ENCODE measurements around the gene GLTPD2.

The GLTPD2 gene

DNA sequence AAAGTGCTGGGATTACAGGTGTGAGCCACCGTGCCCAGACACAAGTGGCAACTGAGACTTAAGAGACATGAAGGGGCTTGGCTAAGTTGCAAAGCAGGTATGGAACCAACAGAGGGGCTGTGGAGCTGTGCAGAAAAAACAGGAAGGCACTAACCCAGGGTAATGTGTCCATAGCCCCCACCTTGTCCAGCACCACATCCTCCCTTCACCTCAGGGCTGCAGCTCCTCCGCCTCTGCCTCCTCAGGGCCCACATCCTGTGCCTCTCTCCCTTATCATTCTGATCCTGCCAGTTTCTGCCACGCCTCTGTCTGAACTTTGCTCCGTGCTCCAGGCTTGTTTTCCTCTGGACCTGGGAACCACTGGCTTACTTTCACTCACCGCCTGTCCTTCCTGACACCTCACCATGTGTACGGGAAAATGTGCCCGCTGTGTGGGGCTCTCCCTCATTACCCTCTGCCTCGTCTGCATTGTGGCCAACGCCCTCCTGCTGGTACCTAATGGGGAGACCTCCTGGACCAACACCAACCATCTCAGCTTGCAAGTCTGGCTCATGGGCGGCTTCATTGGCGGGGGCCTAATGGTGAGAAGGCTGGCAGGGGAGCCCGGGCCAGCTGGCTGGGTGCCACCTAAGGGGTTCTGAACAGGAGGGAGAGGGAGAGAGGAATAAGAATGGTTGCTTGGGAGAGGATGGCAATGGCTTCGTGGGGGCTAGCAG is 17.1 kb upstream of the GLTPD2 start, which contains the start of gene TM4SF5:
Gene TM4SF5 (plus strand): TSS at position 368 of the 716 bp plus-strand sequence. CDS start 37 bp downstream, at position 405.
- no peak for DNase-seq (ENCODE audit: low spot score)

DNA sequence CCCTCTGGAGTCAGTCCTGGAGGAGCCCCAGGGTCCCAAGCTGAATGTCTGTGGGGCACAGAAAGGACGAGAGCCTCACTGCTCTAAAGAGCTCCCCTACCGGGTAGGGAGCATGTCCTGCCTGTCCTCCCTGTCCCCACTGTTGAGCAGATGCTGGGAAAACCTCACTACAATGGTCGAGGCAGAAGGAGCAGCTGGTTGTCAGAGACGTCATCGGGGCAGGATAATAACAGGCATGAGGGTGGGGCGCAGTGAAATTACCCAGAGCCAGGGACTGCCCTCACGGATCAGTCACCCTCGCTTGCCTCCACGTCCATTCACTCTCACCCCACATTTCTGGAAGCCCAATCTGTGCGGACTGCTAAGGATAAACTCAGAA is 16.5 kb upstream of the GLTPD2 start:
- no peak for DNase-seq (ENCODE audit: low spot score)

DNA sequence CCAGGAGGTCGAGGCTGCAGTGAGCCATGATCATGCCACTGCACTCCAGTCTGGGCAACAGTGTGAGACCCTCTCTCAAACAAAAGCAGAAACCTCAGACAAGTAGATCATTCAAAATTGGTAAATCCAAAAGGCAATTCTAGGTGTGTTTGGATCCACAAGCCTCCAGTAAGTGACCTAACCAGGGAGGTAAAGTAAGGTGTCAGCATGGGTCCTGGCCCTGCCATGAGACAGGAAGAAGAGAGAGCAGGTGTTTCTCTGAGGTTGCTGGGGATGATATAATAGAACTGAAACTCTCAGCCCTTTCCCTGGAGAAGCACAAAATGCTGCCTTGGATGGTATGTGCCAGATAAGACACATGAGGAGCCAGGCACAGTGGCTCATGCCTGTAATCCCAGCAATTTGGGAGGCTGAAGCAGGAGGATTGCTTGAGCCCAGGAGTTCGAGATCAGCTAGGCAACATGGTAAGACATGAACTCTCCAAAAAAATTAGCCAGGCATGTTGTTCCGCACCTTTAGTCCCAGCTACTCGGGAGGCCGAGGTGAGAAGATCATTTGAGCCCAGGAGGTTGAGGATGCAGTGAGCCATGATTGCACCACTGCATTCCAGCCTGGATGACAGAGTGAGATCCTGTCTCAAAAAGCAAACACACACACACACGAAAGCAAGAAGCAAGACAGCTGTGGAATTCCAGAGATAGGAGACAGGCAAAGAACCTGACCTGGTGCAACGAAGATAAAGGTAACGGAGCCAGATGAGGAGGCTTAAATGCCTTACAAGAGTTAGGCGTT is 10.6 kb upstream of the GLTPD2 start:
- no peak for DNase-seq (ENCODE audit: low spot score)

DNA sequence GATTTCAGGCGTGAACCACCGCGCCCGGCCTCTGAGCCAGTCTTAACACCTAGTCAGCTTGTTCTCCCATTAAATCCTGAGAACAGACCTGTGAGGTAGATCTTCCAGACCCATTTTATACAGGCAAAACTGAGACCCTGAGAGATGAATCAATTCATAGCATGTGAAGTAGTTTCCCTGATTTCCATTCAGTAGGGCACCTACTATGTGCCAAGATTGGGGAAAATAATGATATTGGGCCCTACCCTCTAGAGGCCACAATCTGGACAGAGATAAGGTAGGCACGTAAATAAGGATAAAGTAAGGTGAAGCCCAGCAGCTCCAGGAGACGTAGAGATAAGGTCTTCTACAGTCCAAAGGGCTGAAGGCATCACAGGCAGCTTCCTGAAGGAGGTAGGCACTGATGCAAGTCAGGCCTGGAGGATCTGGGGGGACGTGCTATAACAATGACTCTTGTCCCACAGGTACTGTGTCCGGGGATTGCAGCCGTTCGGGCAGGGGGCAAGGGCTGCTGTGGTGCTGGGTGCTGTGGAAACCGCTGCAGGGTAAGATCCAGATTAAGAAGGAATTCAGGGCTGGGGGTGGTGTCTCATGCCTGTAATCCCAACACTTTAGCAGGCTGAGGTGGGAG is 8.3 kb upstream of the GLTPD2 start:
- DNase-seq (ENCODE audit: low spot score): no peak

DNA sequence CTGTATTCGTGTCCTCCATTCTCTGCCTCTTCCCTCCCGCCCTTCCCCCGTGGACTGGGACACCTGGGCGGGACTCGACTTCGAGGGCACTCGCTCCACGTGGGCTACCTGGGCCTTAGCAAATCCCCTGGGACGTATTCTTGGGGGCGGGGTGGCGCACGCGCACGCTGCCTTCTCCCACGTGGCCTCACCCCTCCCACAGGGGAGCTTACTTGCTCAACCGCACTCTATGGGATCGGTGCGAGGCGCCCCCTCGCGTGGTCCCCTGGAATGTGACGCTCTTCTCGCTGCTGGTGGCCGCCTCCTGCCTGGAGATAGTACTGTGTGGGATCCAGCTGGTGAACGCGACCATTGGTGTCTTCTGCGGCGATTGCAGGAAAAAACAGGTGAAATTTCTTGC is 6.1 kb upstream of the GLTPD2 start:
- DNase-seq (ENCODE audit: low spot score): no peak

DNA sequence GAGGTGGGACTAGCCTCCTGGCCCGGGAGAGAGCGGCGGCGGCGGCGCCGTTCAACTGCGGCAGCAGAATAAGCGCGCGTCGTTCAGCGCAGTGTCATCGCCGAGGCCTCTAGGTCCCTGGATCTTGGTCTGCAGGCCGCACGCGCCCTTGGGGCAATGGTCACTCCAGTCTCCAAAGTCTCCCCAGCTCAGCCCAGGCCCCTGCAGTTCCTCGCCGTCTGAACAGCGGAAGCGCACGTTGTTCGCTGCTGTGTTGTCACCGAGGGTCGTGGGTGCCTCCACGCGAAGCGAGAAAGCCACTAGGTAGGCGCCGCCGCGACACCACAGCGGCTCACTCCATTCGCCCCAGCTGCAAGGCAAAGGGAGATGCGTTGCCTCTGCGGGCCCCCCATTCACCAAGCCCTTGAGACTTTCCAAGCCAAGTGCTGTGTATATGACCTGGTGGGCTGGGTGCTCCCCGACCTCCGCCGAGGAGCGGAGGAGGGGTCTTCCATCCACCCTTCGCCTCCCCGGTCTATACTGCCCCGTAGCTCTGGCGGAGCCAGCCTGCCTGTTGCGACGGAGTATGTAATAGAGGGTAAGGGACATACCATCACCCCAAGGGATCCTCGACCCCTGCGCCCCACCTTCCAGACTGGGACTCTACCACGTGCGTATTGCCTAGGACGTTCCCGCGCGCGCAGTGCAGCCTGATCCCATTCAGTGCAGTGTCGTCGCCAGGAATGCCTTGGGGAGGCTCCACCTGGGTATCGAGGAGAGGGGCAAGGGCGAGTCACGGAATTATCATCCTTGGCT is 3.3 kb upstream of the GLTPD2 start:
- DNase-seq (ENCODE audit: low spot score): no peak

DNA sequence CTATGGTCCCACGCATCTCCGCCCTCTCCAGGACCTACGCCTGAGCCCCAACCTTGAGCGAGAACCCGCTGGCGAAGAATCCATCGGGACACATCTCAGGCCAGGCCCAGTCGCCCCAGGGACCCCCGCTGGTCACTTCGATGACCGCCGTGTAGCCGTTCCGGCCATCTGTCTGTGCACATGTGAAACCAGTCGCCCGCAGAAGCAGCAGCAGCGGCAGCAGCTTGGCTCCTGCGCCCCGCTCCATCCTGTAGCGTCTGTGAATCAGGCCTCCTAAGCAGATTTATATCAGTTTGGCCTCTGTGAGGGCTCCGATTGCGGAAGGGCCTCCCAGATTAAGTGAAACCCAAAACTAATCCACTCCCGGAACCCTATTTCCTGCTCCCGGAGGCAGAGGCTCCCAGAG is 2.7 kb upstream of the GLTPD2 start, which contains the start of gene VMO1:
Gene VMO1 (minus strand): TSS at position 259 of the 406 bp plus-strand sequence. CDS start 12 bp downstream, at position 247.
- DNase-seq (ENCODE audit: low spot score): no peak

DNA sequence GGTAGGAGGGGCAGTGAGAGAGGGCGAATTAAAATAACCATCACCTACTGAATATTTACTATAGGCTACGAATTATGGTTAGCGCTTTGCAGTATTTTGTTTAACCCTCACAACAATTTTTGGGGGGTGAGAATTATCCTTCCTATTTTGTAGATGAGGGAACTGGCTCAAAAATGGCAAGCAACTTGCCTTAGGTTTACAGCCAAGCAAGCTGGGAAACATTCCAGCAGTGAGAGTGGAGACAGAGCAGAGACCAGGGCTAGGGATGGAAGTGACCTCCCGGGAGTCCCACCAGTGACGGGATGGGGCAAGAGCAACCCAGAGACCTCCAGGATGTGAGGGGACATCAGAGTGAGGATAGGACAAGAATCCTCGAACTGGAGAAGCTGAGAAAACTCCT is 2.2 kb upstream of the GLTPD2 start:
- DNase-seq (ENCODE audit: low spot score): no peak

DNA sequence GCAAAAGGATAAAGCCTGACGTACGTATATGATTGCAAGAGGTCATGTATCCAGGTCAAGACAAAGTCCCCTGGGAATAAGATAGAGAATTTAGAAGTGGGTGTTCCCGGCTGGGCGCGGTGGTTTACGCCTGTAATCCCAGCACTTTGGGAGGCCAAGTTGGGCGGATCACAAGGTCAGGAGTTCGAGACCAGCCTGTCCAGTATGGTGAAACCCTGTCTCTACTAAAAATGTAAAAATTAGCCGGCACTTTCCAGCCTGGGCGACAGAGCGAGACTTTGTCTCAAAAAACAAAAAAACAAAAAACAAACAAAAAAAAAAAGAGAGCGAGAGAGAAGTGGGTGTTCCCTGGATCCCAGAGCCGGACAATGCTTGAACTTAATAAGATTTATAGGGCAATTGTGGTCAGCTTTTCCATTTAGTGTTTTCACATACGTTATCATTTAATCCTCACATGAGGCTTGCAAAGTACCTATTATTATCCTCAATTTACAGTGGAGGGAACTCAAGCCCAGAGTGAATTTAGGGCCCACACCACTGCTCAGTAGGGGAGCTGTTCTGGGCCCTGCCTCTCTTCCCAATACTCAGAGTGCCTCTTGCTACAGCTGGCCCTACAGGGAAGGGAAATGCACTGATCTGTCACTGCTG is 481 bp upstream of the GLTPD2 start:
- no peak for DNase-seq (ENCODE audit: low spot score)

DNA sequence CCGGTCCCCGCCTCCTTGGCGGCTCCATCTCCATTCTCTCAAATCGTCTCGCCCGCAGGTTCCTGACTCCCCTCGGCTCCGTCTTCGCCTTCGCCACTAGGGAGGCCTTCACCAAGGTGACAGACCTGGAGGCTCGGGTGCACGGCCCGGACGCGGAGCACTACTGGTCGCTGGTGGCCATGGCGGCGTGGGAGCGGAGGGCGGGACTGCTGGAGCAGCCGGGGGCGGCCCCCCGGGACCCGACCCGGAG is 862 bp downstream of the GLTPD2 start:
- no peak for DNase-seq (ENCODE audit: low spot score)

DNA sequence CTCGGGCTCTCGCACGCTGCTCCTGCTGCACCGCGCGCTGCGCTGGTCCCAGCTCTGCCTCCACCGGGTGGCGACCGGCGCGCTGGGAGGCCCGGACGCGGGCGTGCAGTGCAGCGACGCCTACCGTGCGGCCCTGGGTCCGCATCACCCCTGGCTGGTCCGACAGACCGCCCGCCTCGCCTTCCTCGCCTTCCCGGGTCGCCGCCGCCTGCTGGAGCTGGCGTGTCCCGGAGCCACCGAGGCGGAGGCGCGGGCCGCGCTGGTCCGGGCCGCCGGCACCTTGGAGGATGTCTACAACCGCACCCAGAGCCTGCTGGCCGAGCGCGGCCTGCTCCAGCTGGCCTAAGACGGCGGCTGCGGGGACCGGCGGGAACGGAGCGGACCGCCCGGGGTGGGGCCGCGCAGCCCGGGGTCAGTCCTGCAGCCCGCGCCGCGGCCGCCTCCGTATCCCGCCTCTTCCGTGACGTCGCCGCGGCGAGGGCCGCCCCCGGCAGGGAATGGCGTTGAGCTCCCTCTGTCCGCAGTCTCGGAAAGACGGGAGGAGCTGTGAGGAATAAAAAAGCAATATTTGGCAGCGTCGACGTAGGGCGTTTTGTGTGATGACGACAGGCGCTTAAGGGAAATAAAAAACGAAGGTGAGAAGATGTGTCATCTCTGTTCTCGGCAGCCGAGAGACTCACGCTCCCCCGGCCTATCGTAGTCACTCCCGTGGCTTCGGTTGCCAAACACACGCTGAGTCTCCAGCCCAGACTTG is 1.4 kb downstream of the GLTPD2 start:
- DNase-seq (ENCODE audit: low spot score): peak; percentile 86

DNA sequence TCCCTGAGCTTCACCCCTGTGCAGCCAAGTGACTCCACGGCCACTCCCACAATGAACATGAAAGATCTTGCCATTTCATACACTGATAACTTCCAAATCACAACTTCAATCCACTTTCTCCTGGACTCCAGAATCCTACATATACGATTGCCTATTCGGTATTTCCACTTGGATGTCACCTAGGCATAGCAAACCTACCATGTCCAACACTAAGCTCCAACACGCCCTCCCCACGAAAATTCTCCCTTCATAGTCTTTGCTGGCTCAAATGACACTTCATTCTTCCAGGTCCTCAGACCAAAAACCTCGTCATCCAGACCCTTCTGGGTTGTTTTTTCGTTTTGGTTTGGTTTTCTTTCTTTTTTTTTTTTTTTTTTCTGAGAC is 1.9 kb downstream of the GLTPD2 start:
- DNase-seq (ENCODE audit: low spot score): no peak

DNA sequence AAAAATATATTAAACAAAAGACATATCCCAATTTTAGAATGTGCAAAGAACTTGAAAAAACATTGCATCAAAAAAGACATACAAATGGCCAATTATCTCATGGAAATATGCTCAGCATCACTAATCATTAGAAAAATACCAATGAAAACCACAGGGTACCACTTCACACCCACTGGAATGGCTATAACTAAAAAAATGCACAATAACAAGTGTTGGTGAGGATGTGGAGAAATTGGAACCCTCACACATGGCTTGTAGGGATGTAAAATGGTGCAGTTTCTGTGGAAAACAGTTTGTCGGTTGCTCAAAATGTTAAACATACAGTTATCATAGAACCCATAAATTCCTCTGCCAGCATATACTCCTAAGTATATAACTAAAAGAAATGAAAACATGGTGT is 6.4 kb downstream of the GLTPD2 start:
- no peak for DNase-seq (ENCODE audit: low spot score)

DNA sequence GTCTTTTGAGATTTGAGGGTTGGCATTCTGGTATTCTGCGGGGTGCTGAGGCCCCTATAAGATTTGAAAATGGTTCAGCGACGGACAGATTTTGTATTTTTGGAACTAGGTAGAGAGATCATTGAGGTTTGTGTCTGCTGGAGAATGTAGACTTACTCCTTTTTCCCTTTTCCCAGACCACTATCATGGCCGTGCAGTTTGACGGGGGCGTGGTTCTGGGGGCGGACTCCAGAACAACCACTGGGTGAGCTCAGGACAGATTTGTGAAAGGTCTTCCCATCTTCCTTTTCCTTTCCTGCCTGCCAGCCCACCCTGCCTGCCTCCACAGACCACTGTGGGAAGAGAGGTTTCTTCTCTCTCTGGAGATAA is 7.8 kb downstream of the GLTPD2 start:
- peak; percentile 35 for DNase-seq (ENCODE audit: low spot score)

DNA sequence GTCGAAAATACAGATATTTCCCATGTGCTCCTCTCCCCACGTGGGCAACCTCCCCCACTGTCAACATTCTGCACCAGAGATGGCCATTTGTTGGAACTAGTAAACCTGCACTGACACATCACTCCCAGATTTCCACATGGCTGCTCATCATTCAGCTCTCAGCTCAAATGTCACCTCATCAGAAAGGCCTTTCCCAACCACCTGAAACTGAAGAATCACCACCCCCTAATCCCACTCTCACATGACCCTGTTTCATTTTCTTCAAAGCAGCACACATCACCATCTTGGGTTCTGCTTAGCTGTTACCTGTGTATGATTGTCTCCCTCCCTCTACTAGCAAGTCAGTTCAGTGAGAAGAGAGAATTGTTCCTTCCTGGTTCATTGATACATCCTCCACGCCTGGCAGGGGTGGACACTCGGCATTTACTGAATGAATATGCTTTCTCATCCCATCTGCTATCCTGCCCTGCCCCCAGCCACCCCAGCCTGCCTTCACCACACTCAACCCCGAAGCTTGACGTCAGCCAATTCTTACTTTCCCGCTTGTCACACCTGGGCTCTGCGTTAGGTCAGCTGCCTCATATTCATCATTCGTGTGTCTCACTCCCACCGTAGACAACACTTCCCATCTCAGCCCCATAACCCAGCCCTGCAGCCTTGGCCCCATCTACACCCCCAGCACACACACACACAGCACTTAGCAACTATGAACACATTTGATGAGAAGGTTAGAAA is 11.9 kb downstream of the GLTPD2 start:
- DNase-seq (ENCODE audit: low spot score): no peak

DNA sequence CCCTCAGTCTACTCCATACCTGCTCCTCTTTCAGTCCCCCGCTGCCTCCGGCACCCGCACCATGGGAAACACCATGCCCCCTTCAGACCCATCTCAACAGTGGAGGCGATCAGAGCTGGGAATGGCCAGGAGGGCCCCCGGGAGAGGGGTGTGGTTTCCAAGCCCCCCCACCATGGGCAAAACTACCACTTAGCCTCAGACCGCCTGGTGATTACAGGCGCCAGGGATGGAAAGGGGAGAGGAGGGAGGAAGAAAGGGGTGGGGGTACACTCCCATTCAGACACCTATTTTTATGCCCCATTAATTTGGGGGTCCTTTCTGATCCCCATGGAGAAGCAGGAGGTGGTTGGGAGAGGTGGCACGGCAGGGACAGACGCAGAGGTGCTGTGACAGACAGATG is 13.5 kb downstream of the GLTPD2 start, which contains the start of gene C17orf114:
Gene C17orf114 (minus strand): TSS at position 101 of the 400 bp plus-strand sequence.
- no peak for DNase-seq (ENCODE audit: low spot score)

DNA sequence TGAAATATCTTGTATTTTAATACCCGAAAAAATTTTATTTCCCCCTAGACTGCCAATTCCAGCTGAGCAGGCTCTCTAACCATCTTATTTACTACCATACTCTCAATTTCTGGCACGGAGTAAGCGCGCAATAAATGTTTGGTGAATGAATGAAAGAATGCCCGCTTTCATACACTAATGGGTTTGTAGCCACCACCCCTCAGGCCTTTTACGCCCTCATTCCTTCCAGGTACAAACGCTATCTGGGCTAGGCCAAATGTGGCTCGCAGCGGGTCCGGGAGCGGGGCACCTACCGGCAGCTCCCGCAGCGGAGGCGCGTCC is 17.7 kb downstream of the GLTPD2 start:
- DNase-seq (ENCODE audit: low spot score): no peak

DNA sequence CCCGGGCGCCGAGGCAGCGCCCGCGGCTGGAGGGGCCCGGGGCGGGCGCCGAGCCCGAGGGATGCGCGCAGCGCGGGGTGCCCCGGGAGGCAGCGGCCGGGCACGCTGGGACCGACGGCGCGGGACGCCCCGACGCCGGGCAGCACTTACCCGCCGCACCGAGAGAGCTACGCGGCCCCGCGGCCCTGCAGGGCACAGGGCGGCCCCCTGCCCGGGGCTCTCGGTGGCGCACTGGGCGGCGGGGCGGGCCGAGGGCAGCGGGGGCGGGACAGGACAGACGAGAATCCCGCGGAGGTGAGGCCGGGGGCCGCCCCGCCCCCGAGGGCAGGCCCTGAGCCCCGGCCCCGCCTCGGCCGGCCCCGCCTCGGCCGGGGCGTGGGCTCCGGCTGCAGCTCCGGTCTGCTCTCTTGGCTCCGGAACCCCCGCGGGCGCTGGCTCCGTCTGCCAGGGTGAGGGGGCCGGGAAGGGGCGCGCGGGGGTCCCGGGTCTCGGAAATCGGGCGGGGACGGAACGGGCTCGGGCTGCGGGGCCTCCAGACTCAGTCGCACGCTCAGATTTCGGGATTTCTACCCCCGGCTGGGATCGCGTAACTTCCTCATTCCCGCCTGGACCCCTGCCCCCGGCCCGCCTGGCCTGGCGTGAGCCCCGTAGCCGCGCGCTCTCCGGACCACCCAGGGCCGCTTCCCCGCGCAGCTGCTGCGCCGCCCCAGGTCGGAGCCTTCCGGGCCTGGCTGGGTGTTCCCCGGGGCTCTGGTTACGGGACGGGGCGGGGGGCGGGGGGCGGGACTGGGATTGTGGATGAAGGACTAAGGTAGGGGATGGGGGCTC is 18.2 kb downstream of the GLTPD2 start, which contains the start of gene PLD2:
Gene PLD2 (plus strand): TSS at position 376 of the 828 bp plus-strand sequence. CDS start 621 bp downstream, outside the sequence.
- peak; percentile 87 for DNase-seq (ENCODE audit: low spot score)

DNA sequence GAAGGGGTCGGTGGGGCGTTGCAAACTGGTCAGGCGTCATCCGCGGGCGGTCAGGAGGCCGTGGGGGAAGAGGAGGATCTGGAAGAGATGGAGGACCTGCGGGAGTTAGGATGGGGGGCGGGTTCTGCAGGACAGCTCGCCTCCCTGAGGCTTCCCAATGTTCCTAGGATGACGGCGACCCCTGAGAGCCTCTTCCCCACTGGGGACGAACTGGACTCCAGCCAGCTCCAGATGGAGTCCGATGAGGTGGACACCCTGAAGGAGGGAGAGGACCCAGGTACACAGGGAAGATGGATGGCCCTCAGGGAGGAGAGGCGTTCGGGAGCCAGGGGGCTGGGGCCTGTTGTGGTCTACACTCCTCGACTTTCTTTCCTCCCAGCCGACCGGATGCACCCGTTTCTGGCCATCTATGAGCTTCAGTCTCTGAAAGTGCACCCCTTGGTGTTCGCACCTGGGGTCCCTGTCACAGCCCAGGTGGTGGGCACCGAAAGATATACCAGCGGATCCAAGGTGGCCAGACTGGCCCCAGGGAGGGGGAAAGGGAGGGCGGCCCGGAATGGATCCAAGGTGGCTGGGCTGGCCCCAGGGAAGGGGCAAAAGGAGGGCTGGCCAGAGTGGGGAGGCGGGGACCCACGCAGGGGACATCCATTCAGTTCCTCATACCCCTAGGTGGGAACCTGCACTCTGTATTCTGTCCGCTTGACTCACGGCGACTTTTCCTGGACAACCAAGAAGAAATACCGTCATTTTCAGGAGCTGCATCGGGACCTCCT is 19.0 kb downstream of the GLTPD2 start:
- DNase-seq (ENCODE audit: low spot score): no peak

Measured in activated CD4-positive, alpha-beta T cell treated with anti-CD3 and anti-CD28 coated beads, Interleukin-2, Interleukin-4, amounts not matched to agents 100 ng/mL and 50 ng/mL, durations not matched to agents 16 hours and 8 hours (primary cell).